ENCODE measurements around the gene SCN11A. TPM values are rescaled to one million over a fixed set of nuclear protein-coding genes. Genes with fewer than 3 reads are reported as not detected.
A peak's percentile ranks its signal among the peaks of the same experiment; 100 is the strongest.

Gene SCN11A
- total and polyA plus RNA-seq, 2 of the 13 experiments (the other 11 are each of a cell fraction or from before 2014, with no cell fraction given) = 0.02 to 0.11 TPM

DNA sequence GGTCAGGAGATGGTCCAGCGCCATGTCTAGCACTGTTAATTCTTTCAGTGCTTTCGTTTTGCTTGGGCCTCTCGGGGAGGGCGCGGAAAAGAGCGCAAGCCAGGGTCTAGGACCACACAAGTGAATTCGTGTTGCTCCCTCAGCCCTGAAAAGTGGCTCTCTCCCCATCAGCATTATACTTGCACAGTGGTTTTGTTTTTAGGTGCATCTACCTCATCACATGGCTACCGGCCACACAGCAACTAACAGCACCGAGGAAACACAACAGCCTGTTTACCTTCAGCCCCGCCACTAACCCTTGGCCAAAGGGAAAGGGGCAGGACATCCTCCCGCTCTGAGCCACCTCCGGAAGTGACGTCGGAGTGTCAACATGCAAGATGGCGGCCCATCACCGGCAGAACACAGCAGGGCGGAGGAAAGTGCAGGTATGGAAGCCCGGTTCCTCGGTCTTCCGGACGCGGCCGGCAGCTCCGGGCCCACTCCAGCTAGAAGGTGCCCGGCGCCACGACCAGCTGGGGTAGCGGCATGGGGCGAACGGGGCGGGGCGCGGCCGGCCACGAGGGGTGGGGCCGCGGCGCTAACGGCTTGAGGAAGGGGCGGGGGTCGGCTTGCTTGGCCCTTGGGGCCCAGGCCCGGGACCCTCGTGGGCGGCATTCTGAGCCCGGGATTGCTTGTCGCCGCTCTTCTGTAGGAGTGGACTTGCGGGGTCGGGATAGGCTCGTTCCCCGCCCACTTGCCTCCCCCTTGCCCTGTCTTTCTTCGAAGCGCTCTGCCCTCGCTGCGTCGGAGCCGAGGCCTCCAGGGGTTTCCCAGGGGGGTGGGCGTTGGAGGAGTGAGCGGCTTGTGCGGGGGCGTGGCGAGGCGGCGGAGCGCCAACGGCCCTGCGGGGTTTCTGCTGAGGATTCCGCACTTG is at the start of gene SCN11A, which contains the start of gene WDR48 (continued):
- TF ChIP-seq JDP2 (CRISPR knock-in tag; IDR thresholded peaks at IDR 0.05; ENCODE audit: borderline replicate concordance) (0 out of 2 replicates have a peak, but pooled peaks have one; percentile 62), ZNF616 (CRISPR knock-in tag; IDR thresholded peaks at IDR 0.05; ENCODE audit: low read depth) (no peak), ZNF20 (CRISPR knock-in tag; IDR thresholded peaks at IDR 0.05) (no peak), AKAP8 (CRISPR knock-in tag; IDR thresholded peaks at IDR 0.05) (peak; percentile 61; the same call in 1 of the 2 replicates), SRSF9 (IDR thresholded peaks at IDR 0.05; ENCODE audit: borderline replicate concordance, insufficient read depth, low read depth, low read length, poor library complexity, severe bottlenecking) (no peak), RFXANK (CRISPR knock-in tag; IDR thresholded peaks at IDR 0.05) (no peak), ZNF550 (CRISPR knock-in tag; IDR thresholded peaks at IDR 0.05; ENCODE audit: borderline replicate concordance) (0 out of 2 replicates have a peak, but pooled peaks have one; percentile 11), ZNF446 (CRISPR knock-in tag; IDR thresholded peaks at IDR 0.05) (no peak; the same call in 1 of the 2 replicates), ZNF570 (CRISPR knock-in tag; IDR thresholded peaks at IDR 0.05; ENCODE audit: borderline replicate concordance) (no peak), ZNF382 (CRISPR knock-in tag; IDR thresholded peaks at IDR 0.05; ENCODE audit: borderline replicate concordance) (no peak), KLF12 (CRISPR knock-in tag; IDR thresholded peaks at IDR 0.05; ENCODE audit: borderline replicate concordance) (0 out of 2 replicates have a peak, but pooled peaks have one; percentile 43), KDM5B (CRISPR knock-in tag; IDR thresholded peaks at IDR 0.05; ENCODE audit: borderline replicate concordance) (peak; percentile 76; the same call in 1 of the 2 replicates), DR1 (CRISPR knock-in tag; IDR thresholded peaks at IDR 0.05) (peak; percentile 65; the same call in 1 of the 2 replicates), STAT5B (CRISPR knock-in tag; IDR thresholded peaks at IDR 0.05) (no peak), SP4 (CRISPR knock-in tag; IDR thresholded peaks at IDR 0.05) (peak; percentile 84), MTF2 (CRISPR knock-in tag; IDR thresholded peaks at IDR 0.05; ENCODE audit: borderline replicate concordance) (peak; percentile 17; the same call in 1 of the 2 replicates), ISX (CRISPR knock-in tag; conservative IDR thresholded peaks at IDR 0.05) (no peak), ZNF790 (CRISPR knock-in tag; IDR thresholded peaks at IDR 0.05; ENCODE audit: borderline replicate concordance) (no peak), ZNF749 (CRISPR knock-in tag; IDR thresholded peaks at IDR 0.05; ENCODE audit: borderline replicate concordance) (no peak; the same call in 1 of the 2 replicates), ZNF572 (CRISPR knock-in tag; IDR thresholded peaks at IDR 0.05) (peak; percentile 94), THYN1 (CRISPR knock-in tag; IDR thresholded peaks at IDR 0.05; ENCODE audit: borderline replicate concordance, low read depth) (no peak)
- TF ChIP-seq, protein P1, sequence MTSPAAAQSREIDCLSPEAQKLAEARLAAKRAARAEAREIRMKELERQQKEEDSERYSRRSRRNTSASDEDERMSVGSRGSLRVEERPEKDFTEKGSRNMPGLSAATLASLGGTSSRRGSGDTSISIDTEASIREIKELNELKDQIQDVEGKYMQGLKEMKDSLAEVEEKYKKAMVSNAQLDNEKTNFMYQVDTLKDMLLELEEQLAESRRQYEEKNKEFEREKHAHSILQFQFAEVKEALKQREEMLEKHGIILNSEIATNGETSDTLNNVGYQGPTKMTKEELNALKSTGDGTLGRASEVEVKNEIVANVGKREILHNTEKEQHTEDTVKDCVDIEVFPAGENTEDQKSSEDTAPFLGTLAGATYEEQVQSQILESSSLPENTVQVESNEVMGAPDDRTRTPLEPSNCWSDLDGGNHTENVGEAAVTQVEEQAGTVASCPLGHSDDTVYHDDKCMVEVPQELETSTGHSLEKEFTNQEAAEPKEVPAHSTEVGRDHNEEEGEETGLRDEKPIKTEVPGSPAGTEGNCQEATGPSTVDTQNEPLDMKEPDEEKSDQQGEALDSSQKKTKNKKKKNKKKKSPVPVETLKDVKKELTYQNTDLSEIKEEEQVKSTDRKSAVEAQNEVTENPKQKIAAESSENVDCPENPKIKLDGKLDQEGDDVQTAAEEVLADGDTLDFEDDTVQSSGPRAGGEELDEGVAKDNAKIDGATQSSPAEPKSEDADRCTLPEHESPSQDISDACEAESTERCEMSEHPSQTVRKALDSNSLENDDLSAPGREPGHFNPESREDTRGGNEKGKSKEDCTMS (CRISPR knock-in tag; conservative IDR thresholded peaks at IDR 0.05) = no peak
- TF ChIP-seq, protein P2, sequence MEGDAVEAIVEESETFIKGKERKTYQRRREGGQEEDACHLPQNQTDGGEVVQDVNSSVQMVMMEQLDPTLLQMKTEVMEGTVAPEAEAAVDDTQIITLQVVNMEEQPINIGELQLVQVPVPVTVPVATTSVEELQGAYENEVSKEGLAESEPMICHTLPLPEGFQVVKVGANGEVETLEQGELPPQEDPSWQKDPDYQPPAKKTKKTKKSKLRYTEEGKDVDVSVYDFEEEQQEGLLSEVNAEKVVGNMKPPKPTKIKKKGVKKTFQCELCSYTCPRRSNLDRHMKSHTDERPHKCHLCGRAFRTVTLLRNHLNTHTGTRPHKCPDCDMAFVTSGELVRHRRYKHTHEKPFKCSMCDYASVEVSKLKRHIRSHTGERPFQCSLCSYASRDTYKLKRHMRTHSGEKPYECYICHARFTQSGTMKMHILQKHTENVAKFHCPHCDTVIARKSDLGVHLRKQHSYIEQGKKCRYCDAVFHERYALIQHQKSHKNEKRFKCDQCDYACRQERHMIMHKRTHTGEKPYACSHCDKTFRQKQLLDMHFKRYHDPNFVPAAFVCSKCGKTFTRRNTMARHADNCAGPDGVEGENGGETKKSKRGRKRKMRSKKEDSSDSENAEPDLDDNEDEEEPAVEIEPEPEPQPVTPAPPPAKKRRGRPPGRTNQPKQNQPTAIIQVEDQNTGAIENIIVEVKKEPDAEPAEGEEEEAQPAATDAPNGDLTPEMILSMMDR (CRISPR knock-in tag; IDR thresholded peaks at IDR 0.05) = no peak
- TF ChIP-seq, protein P3, sequence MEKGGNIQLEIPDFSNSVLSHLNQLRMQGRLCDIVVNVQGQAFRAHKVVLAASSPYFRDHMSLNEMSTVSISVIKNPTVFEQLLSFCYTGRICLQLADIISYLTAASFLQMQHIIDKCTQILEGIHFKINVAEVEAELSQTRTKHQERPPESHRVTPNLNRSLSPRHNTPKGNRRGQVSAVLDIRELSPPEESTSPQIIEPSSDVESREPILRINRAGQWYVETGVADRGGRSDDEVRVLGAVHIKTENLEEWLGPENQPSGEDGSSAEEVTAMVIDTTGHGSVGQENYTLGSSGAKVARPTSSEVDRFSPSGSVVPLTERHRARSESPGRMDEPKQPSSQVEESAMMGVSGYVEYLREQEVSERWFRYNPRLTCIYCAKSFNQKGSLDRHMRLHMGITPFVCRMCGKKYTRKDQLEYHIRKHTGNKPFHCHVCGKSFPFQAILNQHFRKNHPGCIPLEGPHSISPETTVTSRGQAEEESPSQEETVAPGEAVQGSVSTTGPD (CRISPR knock-in tag; IDR thresholded peaks at IDR 0.05) = no peak
